ENCODE data around the gene RNF217. TPM values are rescaled to one million over a fixed set of nuclear protein-coding genes. Genes with fewer than 3 reads are reported as not detected.

Gene RNF217
- total RNA-seq, 1 experiment from 2014 or later: 42.3 TPM

GRCh38 chr6:125013938-125014660 is 51.9 kb downstream of the RNF217 start:
- BruUV-seq (replicated peaks): no TSS peak
- Histone ChIP-seq H3K27me3 (ENCODE audit: insufficient read depth, low read depth) (no peaks in the 10 kb centered on the region), H2AFZ (no peak overlapping the region), H3K9me3 (ENCODE audit: insufficient read depth, low read depth) (no peaks in the 10 kb centered on the region), H3K36me3 (ENCODE audit: low read depth) (0 out of 2 replicates have a peak, but pooled peaks cover 7% of the 10 kb centered on the region), H3K4me1 (replicated peaks; ENCODE audit: insufficient read depth) (peaks cover 28% of the 10 kb centered on the region), H3K4me3 (no peak overlapping the region), H3K4me2 (peak overlapping the region; percentile 42), H3K27ac (peak overlapping the region; percentile 74), H3K9me2 (ENCODE audit: insufficient read depth) (no peaks in the 10 kb centered on the region), H3K79me2 (ENCODE audit: low read depth) (peaks cover 33% of the 10 kb centered on the region), H4K20me1 (ENCODE audit: insufficient read depth) (no peaks in the 10 kb centered on the region), H3F3A (ENCODE audit: insufficient read depth, low read depth) (peaks cover 13% of the 10 kb centered on the region; the same call in 1 of the 2 replicates)
- DNase-seq: no peak
- ChIA-PET POLR2A (ENCODE audit: unreplicated experiment) (interaction anchor here (0.6 kb wide), 1 partner anchor 89 kb away, joined by 3 read pairs; no protein-coding TSS in a partner anchor), CTCF (no interaction called here)
- TF ChIP-seq CTCF (conservative IDR thresholded peaks at IDR 0.05) (no peak), EZH2 (IDR thresholded peaks at IDR 0.05; ENCODE audit: low read depth) (no peak)
- intact Hi-C loops (cut with micrococcal nuclease; ENCODE audit: unreplicated experiment): no loop called here

DNA sequence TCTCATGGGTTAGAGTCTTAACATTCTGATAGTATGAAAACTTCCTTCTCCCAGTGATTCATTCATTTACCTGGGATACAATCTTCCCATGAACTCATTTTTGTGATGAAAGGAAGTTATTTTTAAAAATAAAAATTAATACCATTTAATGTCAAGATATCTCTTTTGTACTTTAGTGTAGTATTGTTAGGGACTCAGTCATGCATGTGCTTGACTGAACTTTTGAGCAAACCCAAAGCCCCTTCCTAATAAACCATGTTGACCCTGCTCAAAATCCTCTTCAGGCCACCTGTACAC is 52.4 kb downstream of the RNF217 start:
- DNase-seq: no peak
- peak overlapping the region; percentile 42 for H3K4me2 ChIP-seq
- no peak overlapping the region for H2AFZ ChIP-seq
- no peak overlapping the region for H3K4me3 ChIP-seq
- TF ChIP-seq EZH2 (IDR thresholded peaks at IDR 0.05; ENCODE audit: low read depth): no peak
- no peak for TF ChIP-seq CTCF (conservative IDR thresholded peaks at IDR 0.05)
- no TSS peak for BruUV-seq (replicated peaks)
- intact Hi-C loops (cut with micrococcal nuclease; ENCODE audit: unreplicated experiment): no loop called here
- peaks cover 28% of the 10 kb centered on the region for H3K4me1 ChIP-seq (replicated peaks; ENCODE audit: insufficient read depth)
- no peaks in the 10 kb centered on the region for H4K20me1 ChIP-seq (ENCODE audit: insufficient read depth)
- ChIA-PET CTCF (no interaction called here), POLR2A (ENCODE audit: unreplicated experiment) (no interaction called here)
- H3K27me3 ChIP-seq (ENCODE audit: insufficient read depth, low read depth): no peaks in the 10 kb centered on the region
- peak overlapping the region; percentile 74 for H3K27ac ChIP-seq
- no peaks in the 10 kb centered on the region for H3K9me2 ChIP-seq (ENCODE audit: insufficient read depth)
- 0 out of 2 replicates have a peak, but pooled peaks cover 7% of the 10 kb centered on the region for H3K36me3 ChIP-seq (ENCODE audit: low read depth)
- H3K9me3 ChIP-seq (ENCODE audit: insufficient read depth, low read depth): no peaks in the 10 kb centered on the region
- H3K79me2 ChIP-seq (ENCODE audit: low read depth): peaks cover 34% of the 10 kb centered on the region
- H3F3A ChIP-seq (ENCODE audit: insufficient read depth, low read depth): peaks cover 13% of the 10 kb centered on the region; the same call in 1 of the 2 replicates

DNA sequence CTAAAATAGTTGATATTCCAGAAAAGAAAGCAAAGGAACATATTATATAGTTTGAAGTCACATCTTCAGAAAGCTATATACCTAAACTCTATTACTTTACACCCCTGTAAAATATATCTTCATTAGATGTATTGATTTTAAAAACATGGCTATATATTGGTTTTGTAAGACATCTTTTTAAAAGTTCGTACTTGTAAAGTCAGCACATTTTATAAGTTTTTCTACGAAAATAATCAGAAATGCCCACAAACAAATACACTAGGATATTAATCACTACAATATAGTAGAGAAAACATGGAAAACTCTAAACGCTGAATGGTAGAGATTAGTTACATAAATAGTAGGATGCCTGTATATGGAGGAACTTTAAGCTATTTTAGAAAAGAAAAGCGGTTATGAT is 52.9 kb downstream of the RNF217 start:
- no peak for TF ChIP-seq CTCF (conservative IDR thresholded peaks at IDR 0.05)
- no peak for TF ChIP-seq EZH2 (IDR thresholded peaks at IDR 0.05; ENCODE audit: low read depth)
- 0 out of 2 replicates have a peak, but pooled peaks cover 7% of the 10 kb centered on the region for H3K36me3 ChIP-seq (ENCODE audit: low read depth)
- H3K27me3 ChIP-seq (ENCODE audit: insufficient read depth, low read depth): no peaks in the 10 kb centered on the region
- BruUV-seq (replicated peaks): no TSS peak
- peaks cover 13% of the 10 kb centered on the region; the same call in 1 of the 2 replicates for H3F3A ChIP-seq (ENCODE audit: insufficient read depth, low read depth)
- no peaks in the 10 kb centered on the region for H3K9me3 ChIP-seq (ENCODE audit: insufficient read depth, low read depth)
- intact Hi-C loops (cut with micrococcal nuclease; ENCODE audit: unreplicated experiment): no loop called here
- DNase-seq: no peak
- POLR2A ChIA-PET (ENCODE audit: unreplicated experiment): no interaction called here
- peaks cover 33% of the 10 kb centered on the region for H3K79me2 ChIP-seq (ENCODE audit: low read depth)
- H2AFZ ChIP-seq: no peak overlapping the region
- H3K4me1 ChIP-seq (replicated peaks; ENCODE audit: insufficient read depth): peaks cover 28% of the 10 kb centered on the region
- H3K9me2 ChIP-seq (ENCODE audit: insufficient read depth): no peaks in the 10 kb centered on the region
- CTCF ChIA-PET: no interaction called here
- H3K4me3 ChIP-seq: no peak overlapping the region
- H3K27ac ChIP-seq: peak overlapping the region; percentile 74
- no peak overlapping the region for H3K4me2 ChIP-seq
- no peaks in the 10 kb centered on the region for H4K20me1 ChIP-seq (ENCODE audit: insufficient read depth)

Measured in PC-9 (cell line).